ENCODE data around the gene SRSF4.
"Not testable (repeated sequence)": the region's sequence is repeated elsewhere in the genome, so short reads cannot be mapped to it uniquely, and the experiment has no call there.

The SRSF4 gene

DNA sequence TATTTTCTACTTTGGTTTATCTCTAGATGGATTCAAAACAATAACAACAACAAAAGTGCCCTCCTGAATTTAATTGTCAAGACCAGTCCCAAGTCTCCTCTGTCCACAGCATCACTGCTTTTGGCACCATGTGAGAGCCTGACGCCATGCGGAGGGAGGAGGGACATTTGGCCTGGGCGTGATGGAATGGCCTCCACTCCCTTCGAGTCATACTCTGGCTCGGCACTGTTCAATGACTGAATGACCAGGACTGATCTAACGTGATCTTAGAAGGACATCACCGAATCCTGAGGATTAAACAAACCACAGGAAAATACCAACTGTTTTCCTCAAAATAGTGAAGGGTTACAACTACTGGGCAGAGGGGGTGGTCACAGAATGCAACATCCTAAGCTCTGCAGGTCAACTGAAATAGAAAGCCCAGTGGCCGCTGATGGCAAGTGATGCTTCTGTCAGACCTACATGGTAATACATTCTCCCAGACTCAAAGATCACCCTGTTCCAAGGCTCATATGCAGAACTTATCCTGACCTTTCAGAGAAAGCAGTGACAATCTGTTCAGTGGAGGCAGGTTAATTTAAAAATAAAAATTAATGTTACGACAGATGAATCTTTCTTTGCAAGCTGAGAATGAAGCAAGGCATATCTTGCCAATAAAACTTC lies 19.1 kb downstream of the SRSF4 start:
- no peak for DNase-seq (ENCODE audit: low read depth in 3 of 3)

DNA sequence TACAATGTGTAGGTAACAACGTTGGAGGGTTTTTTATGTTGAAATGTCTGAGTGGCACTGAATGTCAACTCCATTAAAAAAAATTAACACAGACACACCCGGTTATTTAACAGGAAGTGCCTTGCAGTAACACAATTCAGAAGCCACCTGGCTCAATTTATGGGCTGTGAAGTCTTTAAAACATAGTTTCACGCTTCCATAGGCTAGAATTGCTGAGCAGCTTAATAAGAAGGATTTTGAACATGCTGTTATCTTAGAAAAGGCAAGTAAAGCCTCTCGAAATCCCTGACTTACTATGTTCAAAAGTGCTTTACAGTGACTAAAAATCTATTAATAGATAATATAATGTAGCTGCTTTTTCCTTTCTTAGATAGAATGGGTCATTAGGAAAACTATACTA lies 19.7 kb downstream of the SRSF4 start:
- DNase-seq (ENCODE audit: low read depth in 3 of 3), result no peak

DNA sequence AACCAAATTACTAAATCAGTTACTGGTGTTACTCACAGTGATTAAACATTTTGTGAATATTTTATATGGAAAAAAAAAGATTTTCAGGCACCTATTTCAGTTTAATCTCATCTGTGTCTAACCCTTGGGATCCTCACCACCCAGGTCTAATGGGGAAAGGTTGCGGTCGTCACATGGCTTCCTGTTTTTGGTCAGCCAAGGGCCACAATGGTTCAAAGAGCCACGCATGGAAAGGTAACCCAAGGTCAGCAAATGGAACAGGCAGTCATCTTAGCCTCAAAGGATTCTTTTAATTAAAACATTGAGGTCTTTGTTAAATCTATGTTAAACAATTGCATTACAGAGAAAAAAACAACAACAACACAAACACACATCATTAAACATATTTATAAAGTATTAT lies 21.9 kb downstream of the SRSF4 start:
- no peak for DNase-seq (ENCODE audit: low read depth in 3 of 3)

DNA sequence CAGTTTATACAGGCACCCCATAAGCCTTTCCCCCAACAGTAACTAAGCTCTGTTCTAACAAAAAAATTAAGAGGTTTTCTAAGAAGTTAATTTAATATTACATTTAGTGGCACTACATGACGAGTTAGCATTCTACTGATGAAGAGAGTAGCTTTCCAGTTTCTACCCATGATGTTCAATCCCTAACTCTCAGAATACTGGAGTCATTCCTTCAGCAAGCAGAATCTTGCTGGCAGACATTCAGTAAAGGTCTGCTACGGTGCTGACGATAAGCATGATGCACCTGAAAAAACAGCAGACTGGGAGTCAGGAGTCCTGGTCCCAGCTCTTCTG lies 24.5 kb downstream of the SRSF4 start:
- DNase-seq (ENCODE audit: low read depth in 3 of 3), result no peak

DNA sequence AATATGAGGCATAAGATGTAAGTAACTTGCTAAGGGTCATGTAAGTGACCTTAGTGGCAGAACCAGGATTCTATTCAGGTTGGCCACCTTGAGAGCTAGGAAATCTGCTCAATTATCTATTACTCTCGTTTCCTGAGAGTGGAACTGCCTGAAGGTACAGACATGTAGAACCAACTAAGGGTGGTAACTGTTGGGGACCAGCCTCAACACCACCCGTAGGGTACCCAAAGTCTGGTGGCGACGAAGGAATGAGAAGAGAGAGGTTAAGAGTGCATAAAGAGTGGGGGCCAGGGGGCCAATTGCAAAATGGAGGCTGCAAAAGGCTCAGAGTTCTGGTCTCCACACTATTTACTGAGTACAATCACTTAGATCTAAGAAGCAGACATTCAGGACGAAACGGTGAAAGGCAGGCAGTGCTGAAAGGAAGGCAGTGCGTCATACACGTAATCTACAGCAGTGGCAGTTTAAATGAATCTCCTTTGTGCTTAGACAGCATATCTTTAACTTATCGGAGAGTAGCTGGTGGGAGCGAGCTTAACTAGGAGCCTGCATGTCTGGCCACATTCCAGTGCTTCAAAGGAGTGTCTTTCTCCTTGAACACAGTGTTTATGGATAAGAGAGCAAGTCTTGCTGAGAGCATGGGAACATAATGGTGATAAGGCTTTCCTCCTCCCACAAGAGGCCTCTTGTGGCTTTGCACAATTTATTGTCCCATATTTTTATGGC lies 25.0 kb downstream of the SRSF4 start:
- DNase-seq (ENCODE audit: low read depth in 3 of 3), result no peak

DNA sequence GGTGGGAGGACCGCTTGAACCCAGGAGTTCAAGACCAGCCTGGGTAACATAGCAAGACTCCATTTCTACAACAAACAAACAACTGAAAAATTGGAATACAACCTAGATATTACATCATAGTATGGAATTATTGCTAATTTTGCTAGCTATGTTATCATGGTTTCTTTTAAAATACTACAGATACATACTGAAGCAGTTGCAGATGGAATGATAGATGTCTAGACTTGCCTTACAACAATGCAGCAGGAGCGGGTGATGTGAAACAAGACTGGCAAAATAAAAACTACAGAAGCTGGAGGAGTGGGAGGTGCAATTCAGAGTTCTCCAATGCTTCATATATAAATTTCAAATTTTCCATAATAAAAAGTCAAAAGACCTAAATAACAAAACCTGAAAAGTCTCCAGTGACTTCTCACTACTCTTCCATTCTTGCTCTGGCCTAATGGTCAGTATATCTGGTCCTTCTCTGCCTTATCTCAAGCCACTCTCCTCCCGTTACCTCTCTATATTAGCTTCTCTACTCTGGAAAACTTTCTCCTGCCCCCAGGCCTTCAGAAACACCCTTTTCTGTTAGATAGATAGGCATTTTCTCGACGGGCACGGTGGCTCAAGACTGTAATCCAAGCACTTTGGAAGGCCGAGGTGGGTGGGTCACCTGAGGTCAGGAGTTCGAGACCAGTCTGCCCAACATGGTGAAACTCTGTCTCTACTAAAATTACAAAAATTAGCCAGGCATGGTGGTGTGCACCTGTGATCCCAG lies 29.5 kb downstream of the SRSF4 start:
- DNase-seq (ENCODE audit: low read depth in 3 of 3), result no peak

DNA sequence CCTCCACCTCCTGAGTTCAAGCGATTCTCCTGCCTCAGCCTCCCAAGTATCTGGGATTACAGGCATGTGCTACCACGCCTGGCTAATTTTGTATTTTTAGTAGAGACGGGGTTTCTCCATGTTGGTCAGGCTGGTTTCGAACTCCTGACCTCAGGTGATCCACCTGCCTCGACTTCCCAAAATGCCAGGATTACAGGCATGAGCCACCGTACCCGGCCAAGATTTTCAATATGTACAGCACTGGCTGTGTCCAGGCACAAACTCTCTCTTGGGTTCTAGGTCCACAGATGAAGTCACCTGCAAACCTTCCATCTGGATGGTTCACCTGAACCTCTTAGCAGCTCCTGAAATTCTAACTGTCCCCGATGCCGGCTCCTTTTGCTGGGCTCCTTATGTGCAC lies 31.4 kb downstream of the SRSF4 start:
- DNase-seq (ENCODE audit: low read depth in 3 of 3), result not testable (repeated sequence)

DNA sequence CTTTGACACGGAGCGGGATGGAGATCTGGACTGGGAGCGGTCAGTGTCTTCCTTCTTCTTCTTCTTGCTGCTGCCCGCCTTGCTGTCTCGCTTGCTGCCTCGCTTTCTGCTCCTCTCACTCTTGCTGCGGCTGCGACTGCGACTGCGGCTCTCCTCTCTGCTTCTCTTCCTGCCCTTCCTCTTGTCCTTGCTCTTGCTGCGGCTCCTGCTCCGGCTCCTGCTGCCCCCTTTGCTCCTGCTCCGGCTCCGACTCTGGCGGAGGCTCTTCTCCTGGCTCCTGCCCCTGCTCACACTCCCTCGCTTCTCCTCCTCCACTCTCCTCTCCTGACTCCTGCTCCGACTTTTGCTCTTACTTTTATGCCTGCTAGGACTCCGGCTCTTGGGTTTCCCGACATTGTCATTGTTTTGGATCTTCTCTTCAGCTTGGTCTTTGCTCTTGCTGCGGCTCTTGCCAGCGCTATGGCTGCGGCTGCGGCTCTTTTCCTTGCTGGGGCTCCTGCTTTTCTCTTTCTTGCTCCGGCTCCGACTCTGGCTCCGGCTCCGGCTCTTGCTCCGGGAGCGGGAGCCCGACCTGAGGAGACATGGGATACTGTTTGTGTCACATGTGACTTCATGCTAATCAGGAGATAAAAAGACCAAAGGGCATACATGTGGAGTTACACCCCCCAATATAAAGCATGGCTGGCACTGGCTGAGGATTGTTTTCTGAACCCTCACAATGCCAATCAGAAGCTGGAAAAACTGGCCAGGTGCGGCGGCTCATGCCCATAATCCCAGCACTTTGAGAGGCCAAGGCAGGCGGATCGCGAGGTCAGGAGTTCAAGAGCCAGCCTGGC lies 32.8 kb downstream of the SRSF4 start:
- DNase-seq (ENCODE audit: low read depth in 3 of 3), result no peak

DNA sequence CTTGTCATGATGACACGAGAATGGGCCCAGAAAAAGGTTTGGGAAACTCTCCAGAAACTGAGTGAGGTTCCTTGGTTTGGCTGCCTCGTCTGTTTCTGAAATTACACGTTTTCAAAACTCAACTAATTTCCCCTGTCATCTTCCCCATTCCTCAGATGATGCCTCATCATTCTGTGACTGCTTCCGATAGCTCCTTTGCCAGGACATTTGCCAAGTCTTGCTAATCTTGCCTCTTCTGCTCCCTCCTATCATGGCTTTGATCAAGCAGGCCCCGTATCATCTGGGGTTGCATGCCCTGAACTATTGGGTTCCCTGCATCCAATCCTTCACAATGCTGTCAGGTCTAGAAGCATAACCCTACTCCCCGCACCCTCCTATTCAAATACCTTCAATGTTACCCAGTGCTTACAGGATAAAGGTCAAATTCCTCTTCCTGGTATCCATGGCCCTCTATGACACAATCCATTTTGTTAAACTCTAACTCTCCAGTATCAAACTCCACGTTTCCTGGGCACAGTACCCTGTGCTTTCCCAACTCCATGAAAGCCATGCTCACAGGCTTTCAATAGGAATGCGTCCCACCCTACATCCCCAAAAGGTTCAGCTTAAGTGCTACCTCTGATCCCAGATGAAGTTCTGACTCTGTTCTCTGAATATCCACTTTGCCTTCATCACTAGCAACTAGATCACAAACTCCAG lies 35.8 kb downstream of the SRSF4 start:
- no peak for DNase-seq (ENCODE audit: low read depth in 3 of 3)

DNA sequence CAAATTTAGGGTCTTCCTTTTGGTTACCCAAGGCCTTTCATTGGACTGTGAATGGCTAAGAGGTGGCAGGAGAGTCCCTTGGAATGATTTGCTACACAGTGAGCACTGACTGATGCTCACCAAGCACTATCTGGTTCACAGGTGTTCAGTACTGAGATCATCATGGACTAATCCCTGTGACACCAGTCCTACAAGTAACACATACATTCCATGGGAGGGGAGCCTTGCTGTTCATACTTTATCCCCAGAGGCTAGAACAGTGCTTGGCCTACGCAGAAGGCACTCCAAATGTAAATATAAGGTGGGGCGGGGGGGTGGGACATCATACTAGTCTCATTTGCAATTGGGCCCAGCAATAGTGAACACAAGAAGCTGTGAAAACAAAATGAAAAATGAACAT lies 37.5 kb downstream of the SRSF4 start:
- no peak for DNase-seq (ENCODE audit: low read depth in 3 of 3)

DNA sequence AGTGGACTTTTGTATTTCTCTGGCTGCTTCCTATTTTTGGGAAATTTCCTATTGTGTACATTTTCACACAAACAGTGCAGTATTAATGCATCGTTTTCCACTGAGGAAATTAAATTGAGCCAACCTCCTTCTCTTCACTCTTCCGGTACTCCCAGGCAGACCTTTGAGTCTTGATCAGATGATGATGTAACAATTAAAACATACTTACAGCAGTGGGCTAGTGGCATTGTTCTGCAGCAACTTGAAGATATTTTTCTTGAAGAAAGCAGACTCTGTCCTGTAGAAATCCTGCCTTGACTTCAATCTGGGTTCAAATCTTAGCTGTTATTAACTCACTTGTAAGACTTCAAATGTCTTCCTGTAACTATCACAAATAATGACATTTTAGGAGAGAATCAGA lies 39.0 kb downstream of the SRSF4 start:
- no peak for DNase-seq (ENCODE audit: low read depth in 3 of 3)

DNA sequence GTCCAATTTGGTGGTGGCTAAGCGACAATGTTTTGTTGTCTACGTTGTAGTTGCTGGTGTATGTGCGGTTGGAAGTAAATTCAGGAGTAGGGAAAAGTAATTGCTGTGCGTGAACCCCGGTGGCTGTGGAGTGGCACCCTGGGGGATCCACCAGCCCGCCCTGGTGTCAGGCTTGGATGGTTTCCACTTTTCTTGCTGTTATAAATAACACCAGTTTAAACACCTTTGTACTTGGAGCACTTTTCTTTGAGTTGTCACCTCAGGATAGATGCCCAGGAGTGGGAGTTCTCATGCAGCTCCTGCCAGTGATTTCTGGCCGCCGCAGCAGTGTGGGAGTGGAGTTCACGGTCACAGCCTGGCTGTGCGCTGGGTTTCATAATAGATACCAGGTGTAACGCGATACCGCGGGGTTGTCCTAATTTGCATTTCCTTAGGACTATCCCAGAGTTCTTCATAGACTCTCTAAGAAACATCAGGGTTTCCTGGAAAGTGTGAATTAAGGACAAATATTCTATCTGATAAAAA lies 45.2 kb downstream of the SRSF4 start:
- no peak for DNase-seq (ENCODE audit: low read depth in 3 of 3)

DNA sequence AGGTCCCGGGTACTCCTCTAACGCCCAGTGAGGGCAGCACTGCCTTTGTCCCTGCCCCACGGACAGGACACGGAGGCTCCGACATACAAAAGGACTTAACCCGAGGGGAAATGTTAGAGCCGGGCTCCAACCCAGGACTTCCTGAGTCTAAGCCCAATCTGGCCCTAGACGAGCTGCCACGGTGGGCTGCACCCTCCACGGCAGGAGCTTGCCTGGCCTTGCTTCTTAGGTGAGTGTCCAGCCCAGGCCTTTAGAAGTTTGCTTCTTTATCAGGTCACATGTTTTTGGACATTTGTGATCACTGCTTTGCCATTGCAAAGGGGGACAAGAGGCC lies 47.0 kb downstream of the SRSF4 start:
- no peak for DNase-seq (ENCODE audit: low read depth in 3 of 3)

DNA sequence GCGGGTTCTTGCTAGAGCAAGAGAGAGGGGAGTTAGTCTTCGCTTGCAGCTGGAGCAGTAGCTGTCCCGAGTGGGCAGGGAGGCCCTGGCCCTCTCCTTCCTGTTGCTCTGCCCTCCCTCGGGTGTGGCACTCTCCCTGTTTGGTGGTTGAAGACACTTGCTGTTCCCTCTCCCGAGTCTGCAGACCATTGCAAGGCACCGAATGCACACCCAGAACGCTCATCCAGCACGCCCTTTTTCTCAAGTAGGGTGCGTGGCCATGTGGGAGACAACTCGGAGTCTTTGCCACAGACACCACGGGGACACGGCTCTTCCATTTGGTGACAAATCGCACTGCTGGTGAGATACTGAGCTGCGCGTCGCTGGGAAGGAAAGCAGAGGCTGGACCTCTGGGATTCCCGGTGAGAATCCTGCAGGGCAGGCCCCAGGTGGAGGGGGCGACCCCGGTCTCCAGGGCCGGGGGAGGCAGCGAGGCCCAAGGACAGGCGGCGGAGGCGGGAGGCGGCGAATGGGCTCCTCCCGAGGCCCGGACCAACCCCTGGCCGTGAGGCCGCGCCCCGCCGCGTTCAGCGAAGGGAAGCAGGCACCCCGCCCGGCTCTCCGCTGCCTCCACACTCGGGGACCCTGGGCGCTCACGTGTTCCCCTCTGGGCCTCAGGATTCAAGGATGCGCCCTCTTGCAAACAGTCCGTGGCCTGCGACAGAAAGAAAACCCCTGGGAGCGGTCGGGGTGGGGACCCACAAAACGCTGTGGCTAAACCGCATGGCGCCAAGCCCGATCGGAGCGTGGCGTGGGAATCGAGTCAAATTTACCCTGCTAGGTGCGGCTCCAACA lies 47.6 kb downstream of the SRSF4 start:
- no peak for DNase-seq (ENCODE audit: low read depth in 3 of 3)

DNA sequence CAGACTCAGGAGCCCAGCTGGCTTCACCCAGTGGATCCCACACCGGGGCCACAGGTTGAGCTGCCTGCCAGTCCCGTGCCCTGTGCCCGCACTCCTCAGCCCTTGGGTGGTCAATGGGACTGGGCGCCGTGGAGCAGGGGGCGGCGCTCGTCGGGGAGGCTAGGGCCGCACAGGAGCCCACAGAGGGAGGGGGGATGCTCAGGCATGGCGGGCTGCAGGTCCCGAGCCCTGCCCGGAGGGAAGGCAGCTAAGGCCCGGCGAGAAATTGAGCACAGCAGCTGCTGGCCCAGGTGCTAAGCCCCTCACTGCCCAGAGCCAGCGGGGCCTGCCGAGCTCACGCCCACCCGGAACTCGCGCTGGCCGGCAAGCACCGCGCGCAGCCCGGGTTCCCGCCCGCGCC lies 50.6 kb downstream of the SRSF4 start:
- not testable (repeated sequence) for DNase-seq (ENCODE audit: low read depth in 3 of 3)

DNA sequence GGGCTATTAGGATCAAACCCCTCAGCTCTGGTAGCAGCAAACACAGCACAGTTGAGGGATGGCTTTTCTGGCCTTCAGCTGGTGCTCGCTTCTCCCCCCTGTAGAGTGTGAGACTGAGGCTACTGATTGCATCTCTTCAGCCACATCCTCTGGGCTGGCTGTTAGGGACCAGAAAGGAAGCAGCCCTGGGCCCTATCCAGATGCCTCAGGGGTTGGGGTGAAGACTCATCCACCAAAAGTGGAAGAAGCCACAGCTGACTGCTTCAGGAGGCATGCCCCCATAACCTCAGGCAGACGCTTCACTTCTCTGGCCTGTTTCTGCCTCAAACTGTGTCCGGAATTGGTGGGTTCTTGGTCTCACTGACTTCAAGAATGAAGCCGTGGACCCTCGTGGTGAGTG lies 51.8 kb downstream of the SRSF4 start:
- DNase-seq (ENCODE audit: low read depth in 3 of 3), result no peak

DNA sequence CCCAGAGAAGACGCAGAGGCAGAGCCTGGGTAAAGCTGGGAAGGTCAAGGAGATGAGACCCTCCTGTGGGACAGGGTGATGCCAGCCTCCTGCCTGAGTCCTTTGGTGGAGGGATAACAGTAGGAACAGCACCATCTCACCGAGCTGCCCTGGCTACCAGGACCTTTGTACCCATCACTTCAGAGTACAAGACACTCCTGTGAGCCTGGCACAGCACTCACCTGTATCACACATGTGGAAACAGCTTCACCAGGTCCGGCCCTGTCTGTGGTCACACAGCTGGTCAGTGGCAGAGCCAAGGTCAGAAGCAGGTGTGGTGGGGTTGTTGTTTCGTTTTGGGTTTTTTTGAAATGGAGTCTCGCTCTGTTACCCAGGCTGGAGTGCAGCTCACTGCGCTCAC lies 53.0 kb downstream of the SRSF4 start:
- DNase-seq (ENCODE audit: low read depth in 3 of 3), result no peak

DNA sequence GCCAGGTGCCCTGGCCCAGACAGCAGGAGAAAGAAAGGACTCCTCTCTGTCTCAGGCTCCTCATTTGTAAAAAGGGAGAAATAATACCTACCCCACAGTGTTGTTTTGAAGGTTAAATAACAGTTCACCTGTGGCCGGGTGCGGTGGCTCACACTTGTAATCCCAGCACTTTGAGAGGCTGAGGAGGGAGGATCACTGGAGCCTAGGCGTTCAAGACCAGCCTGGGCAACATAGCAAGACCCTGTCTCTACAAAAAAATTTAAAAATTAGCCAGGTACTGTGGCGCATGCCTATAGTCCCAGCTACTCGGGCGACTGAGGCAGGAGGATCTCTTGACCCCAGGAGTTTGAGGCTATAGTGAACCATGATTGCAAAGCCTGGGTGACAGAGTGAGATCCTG lies 55.5 kb downstream of the SRSF4 start:
- no peak for DNase-seq (ENCODE audit: low read depth in 3 of 3)

DNA sequence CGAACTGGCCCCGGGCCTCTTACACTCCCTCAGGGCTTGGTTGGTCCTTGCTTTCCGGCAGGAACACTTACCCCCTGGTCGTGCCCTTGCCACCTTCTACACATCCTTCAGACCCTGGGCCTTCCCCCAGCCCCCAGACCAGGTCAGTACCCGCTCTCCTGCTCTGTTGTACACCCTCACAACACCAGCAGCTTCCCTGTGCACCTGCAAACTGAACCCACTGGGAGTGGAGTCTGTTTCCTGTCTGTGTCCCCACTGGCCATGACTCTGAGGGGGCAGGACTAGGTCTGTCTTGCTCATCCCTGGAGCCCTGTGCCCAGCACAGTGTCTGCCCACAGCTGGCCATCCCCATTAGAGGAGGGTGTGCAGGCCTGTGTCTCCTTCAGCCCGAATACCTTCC lies 55.9 kb downstream of the SRSF4 start:
- DNase-seq (ENCODE audit: low read depth in 3 of 3), result no peak

DNA sequence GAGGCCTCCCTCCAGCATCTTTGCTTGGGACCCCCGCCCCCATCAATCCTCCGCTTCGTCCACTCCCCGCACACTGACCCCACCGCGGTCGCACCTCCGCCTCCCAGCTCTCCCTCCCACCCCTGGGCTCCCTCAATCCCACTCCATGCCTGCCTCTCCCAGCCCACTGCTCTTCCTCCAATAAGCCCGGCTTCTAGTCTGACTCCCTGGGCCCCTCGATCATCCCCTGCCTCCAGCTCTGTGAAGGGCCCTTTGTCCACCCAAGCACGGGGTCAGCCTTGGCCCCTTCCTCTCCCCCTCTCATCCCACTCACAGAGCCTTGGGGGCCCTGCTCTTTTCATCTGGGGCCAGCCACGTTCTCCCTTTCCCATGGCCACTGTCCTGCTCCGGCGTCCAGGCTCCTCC lies 56.5 kb downstream of the SRSF4 start:
- no peak for DNase-seq (ENCODE audit: low read depth in 3 of 3)
